Activated T-cell treated with anti-CD3 and anti-CD28 coated beads, Interleukin-2, amount 50 U/mL, for 72 hours (primary cell): ENCODE results near the gene GMNN. TPM values are rescaled to one million over a fixed set of nuclear protein-coding genes. Genes with fewer than 3 reads are reported as not detected.
A peak's percentile ranks its signal among the peaks of the same experiment; 100 is the strongest.
"Not testable (repeated sequence)": the region's sequence is repeated elsewhere in the genome, so short reads cannot be mapped to it uniquely, and the experiment has no call there.

ENCODE experiments used
- ATAC-seq, 2 donors: fragments of 150-1000 bp; cut with Tn5 transposase; replicated peaks in 1 of 2; 2 replicates each; pipeline ENCODE4 v1.10.0; 2021; ENCODE audit warnings: moderate library complexity in 2 of 2, mild to moderate bottlenecking in 1 of 2
- DNase-seq, 2 donors: peaks; one replicate each; pipeline ENCODE4 v3.0.0; 2021 to 2022; ENCODE audit warnings: mixed read lengths in 1 of 2
- H3K27ac Mint-ChIP-seq: one replicate; pipeline ENCODE4 v1.8.0; 2022; ENCODE audit warnings: mild to moderate bottlenecking, moderate library complexity, mixed read lengths
- H3K27me3 Mint-ChIP-seq: one replicate; pipeline ENCODE4 v1.8.0; 2022; ENCODE audit warnings: low read depth, mixed read lengths
- H3K36me3 Mint-ChIP-seq, 2 donors: one replicate each; pipeline ENCODE4 v1.8.0; 2022; ENCODE audit warnings: mixed read lengths in 2 of 2, mild to moderate bottlenecking in 1 of 2; ENCODE audit not compliant: insufficient read depth in 2 of 2
- H3K4me1 Mint-ChIP-seq: one replicate; pipeline ENCODE4 v1.8.0; 2022; ENCODE audit warnings: low read depth, mixed read lengths
- H3K4me3 Mint-ChIP-seq, 2 donors: one replicate each; pipeline ENCODE4 v1.8.0; 2022; ENCODE audit warnings: mild to moderate bottlenecking in 2 of 2, mixed read lengths in 2 of 2, moderate library complexity in 2 of 2
- H3K9me3 Mint-ChIP-seq, 2 donors: one replicate each; pipeline ENCODE4 v1.8.0; 2022; ENCODE audit warnings: mixed read lengths in 2 of 2
- total RNA-seq, 2 donors: library from RNA; stranded (reverse); gene quantifications; one replicate each; pipeline ENCODE4 v1.2.3, GENCODE V29; 2022

GMNN gene
- total RNA-seq, 2 donors from 2014 or later: 50.8 to 58.5 TPM

GRCh38 chr6:24765968-24766367 is 8.8 kb upstream of the GMNN start:
- DNase-seq, ATAC-seq, H3K4me3 Mint-ChIP-seq, H3K36me3 Mint-ChIP-seq, H3K9me3 Mint-ChIP-seq, H3K27ac Mint-ChIP-seq, H3K27me3 Mint-ChIP-seq: not testable (repeated sequence)
- H3K4me1 Mint-ChIP-seq: peaks cover 25% of the 10 kb centered on the region

- H3K27me3 Mint-ChIP-seq: no peaks in the 10 kb centered on the region
- DNase-seq: no peak
- H3K9me3 Mint-ChIP-seq: no peaks in the 10 kb centered on the region
Measured at GRCh38 chr6:24766680-24767462, 7.9 kb upstream of the GMNN start.

GRCh38 chr6:24768361-24768760 is 6.4 kb upstream of the GMNN start:
- H3K27ac Mint-ChIP-seq: no peak overlapping the region
- no peaks in the 10 kb centered on the region for H3K36me3 Mint-ChIP-seq
- no peaks in the 10 kb centered on the region for H3K9me3 Mint-ChIP-seq
- H3K4me3 Mint-ChIP-seq: no peak overlapping the region
- H3K27me3 Mint-ChIP-seq: no peaks in the 10 kb centered on the region
- no peak for ATAC-seq
- peaks cover 19% of the 10 kb centered on the region for H3K4me1 Mint-ChIP-seq
- DNase-seq: no peak

More at GRCh38 chr6:24766680-24767462, 7.9 kb upstream of the GMNN start:
- H3K4me3 Mint-ChIP-seq: no peak overlapping the region
- peaks cover 21% of the 10 kb centered on the region for H3K4me1 Mint-ChIP-seq
- peak; percentile 45 to 62 for ATAC-seq
- no peak overlapping the region for H3K27ac Mint-ChIP-seq
- no peaks in the 10 kb centered on the region for H3K36me3 Mint-ChIP-seq

- peak in 1 of 2 donors; percentile 2 for ATAC-seq
- peak; percentile 25 to 29 for DNase-seq
- peak overlapping the region; percentile 96 for H3K27ac Mint-ChIP-seq
- H3K4me1 Mint-ChIP-seq: peaks cover 36% of the 10 kb centered on the region
- no peaks in the 10 kb centered on the region for H3K27me3 Mint-ChIP-seq
- H3K36me3 Mint-ChIP-seq: peaks cover 13 to 31% of the 10 kb centered on the region in 2 donors
- H3K4me3 Mint-ChIP-seq: peak overlapping the region; percentile 96
- H3K9me3 Mint-ChIP-seq: no peaks in the 10 kb centered on the region
Measured at GRCh38 chr6:24775520-24776058, 852 bp downstream of the GMNN start.

GRCh38 chr6:24777227-24777626 is 2.5 kb downstream of the GMNN start:
- Mint-ChIP-seq H3K4me3 (peak overlapping the region; percentile 78 to 96), H3K27ac (no peak overlapping the region), H3K9me3 (no peaks in the 10 kb centered on the region), H3K27me3 (no peaks in the 10 kb centered on the region), H3K36me3 (peaks cover 19 to 41% of the 10 kb centered on the region in 2 donors), H3K4me1 (peaks cover 40% of the 10 kb centered on the region)
- DNase-seq (no peak), ATAC-seq (no peak)

GRCh38 chr6:24778121-24778520 is 3.4 kb downstream of the GMNN start:
- Mint-ChIP-seq H3K27me3 (no peaks in the 10 kb centered on the region), H3K9me3 (no peaks in the 10 kb centered on the region), H3K27ac (peak overlapping the region; percentile 42), H3K4me1 (peaks cover 43% of the 10 kb centered on the region), H3K4me3 (peak overlapping the region; percentile 78 to 96), H3K36me3 (peaks cover 23 to 49% of the 10 kb centered on the region in 2 donors)
- ATAC-seq: no peak
- no peak for DNase-seq

- no peaks in the 10 kb centered on the region for H3K9me3 Mint-ChIP-seq
- no peaks in the 10 kb centered on the region for H3K27me3 Mint-ChIP-seq
- peak overlapping the region; percentile 40 to 62 for H3K4me3 Mint-ChIP-seq
- H3K36me3 Mint-ChIP-seq: peaks cover 23 to 55% of the 10 kb centered on the region in 2 donors
- DNase-seq: no peak
- H3K4me1 Mint-ChIP-seq: peaks cover 43% of the 10 kb centered on the region
- no peak overlapping the region for H3K27ac Mint-ChIP-seq
- no peak for ATAC-seq
Measured at GRCh38 chr6:24778878-24779277, 4.1 kb downstream of the GMNN start.

GRCh38 chr6:24779416-24780016 is 4.8 kb downstream of the GMNN start:
- H3K27me3 Mint-ChIP-seq: no peaks in the 10 kb centered on the region
- H3K27ac Mint-ChIP-seq: peak overlapping the region; percentile 27
- H3K4me1 Mint-ChIP-seq: peaks cover 43% of the 10 kb centered on the region
- H3K36me3 Mint-ChIP-seq: peaks cover 23 to 59% of the 10 kb centered on the region in 2 donors
- peak overlapping the region in 1 of 2 donors; percentile 40 for H3K4me3 Mint-ChIP-seq
- DNase-seq (no peak), ATAC-seq (no peak)
- no peaks in the 10 kb centered on the region for H3K9me3 Mint-ChIP-seq

GRCh38 chr6:24780206-24780605 is 5.5 kb downstream of the GMNN start:
- H3K9me3 Mint-ChIP-seq: no peaks in the 10 kb centered on the region
- ATAC-seq (no peak), DNase-seq (no peak)
- H3K27ac Mint-ChIP-seq: no peak overlapping the region
- H3K36me3 Mint-ChIP-seq: peaks cover 25 to 63% of the 10 kb centered on the region in 2 donors
- H3K4me1 Mint-ChIP-seq: peaks cover 45% of the 10 kb centered on the region
- H3K27me3 Mint-ChIP-seq: no peaks in the 10 kb centered on the region
- no peak overlapping the region for H3K4me3 Mint-ChIP-seq

GRCh38 chr6:24788031-24788665 is 13.4 kb downstream of the GMNN start:
- Mint-ChIP-seq H3K4me3 (no peak overlapping the region), H3K36me3 (peaks cover 7 to 34% of the 10 kb centered on the region in 2 donors), H3K4me1 (peaks cover 24% of the 10 kb centered on the region), H3K9me3 (no peaks in the 10 kb centered on the region), H3K27me3 (no peaks in the 10 kb centered on the region), H3K27ac (peak overlapping the region; percentile 94)
- DNase-seq: no peak
- peak; percentile 52 to 61 for ATAC-seq

- no peaks in the 10 kb centered on the region for H3K36me3 Mint-ChIP-seq
- DNase-seq (no peak), ATAC-seq (no peak)
- peak overlapping the region; percentile 48 for H3K27ac Mint-ChIP-seq
- peaks cover 19% of the 10 kb centered on the region for H3K4me1 Mint-ChIP-seq
- H3K27me3 Mint-ChIP-seq: no peaks in the 10 kb centered on the region
- peaks cover 0 to 2% of the 10 kb centered on the region in 2 donors for H3K9me3 Mint-ChIP-seq
- no peak overlapping the region for H3K4me3 Mint-ChIP-seq
Measured at GRCh38 chr6:24795106-24795505, 20.4 kb downstream of the GMNN start.

GRCh38 chr6:24796616-24797290 is 22.0 kb downstream of the GMNN start:
- DNase-seq: no peak
- Mint-ChIP-seq H3K4me1 (peaks cover 19% of the 10 kb centered on the region), H3K27me3 (no peaks in the 10 kb centered on the region), H3K9me3 (peaks cover 0 to 3% of the 10 kb centered on the region in 2 donors), H3K4me3 (no peak overlapping the region), H3K27ac (no peak overlapping the region), H3K36me3 (peaks cover 0 to 2% of the 10 kb centered on the region in 2 donors)
- ATAC-seq: no peak
